ENCODE data around the gene RPL3.

RPL3 gene

DNA sequence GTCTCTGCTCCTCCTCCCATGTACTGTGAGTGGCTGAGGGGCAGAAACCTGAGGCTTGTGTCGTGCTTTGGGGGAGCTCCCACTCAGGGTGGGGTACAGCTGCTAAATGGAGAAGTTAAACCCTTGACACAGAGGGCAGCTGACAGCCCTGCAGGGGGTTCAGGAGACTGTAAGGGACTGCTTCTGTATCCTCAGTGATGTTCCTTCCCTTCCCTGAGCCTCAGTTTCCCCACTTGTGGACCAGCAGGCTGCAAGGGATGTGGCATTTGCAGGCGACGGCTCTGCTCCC lies 46.0 kb upstream of the RPL3 start:
- Histone ChIP-seq H3K23ac (ENCODE audit: low read length) (no peak overlapping the region), H3K27ac (ENCODE audit: low read depth, low read length) (no peak overlapping the region), H3K36me3 (ENCODE audit: control insufficient read depth in 1 of 2, insufficient read depth in 2 of 2, low read length in 2 of 2) (no peaks in the 10 kb centered on the region), H2BK120ac (ENCODE audit: insufficient read depth, low read length, poor library complexity) (no peak overlapping the region), H4K12ac (ENCODE audit: low read depth, low read length) (no peak overlapping the region), H3K4ac (ENCODE audit: low read depth, low read length) (no peak overlapping the region), H3K4me2 (ENCODE audit: low read length) (no peak overlapping the region), H4K8ac (ENCODE audit: low read depth, low read length) (no peak overlapping the region), H3K79me2 (ENCODE audit: control insufficient read depth, insufficient read depth, low read length, poor library complexity) (no peaks in the 10 kb centered on the region), H4K91ac (ENCODE audit: low read depth, low read length) (no peak overlapping the region), H3K18ac (ENCODE audit: low read length) (no peak overlapping the region), H2BK12ac (ENCODE audit: low read length) (no peak overlapping the region), H2AFZ (ENCODE audit: insufficient read depth, low read length, poor library complexity) (no peak overlapping the region), H3K4me1 (ENCODE audit: control insufficient read depth in 1 of 2, insufficient read depth in 2 of 2, low read length in 2 of 2) (peaks cover 29 to 34% of the 10 kb centered on the region in 2 experiments), H3K9me3 (ENCODE audit: insufficient read depth, low read depth, low read length) (peaks cover 2% of the 10 kb centered on the region), H3K27me3 (ENCODE audit: insufficient read depth, low read length) (no peaks in the 10 kb centered on the region), H3K9ac (ENCODE audit: low read length) (no peak overlapping the region), H3K14ac (ENCODE audit: low read length) (no peak overlapping the region), H3K4me3 (ENCODE audit: low read depth, low read length) (no peak overlapping the region), H3K79me1 (ENCODE audit: low read length) (peaks cover 8% of the 10 kb centered on the region), H2BK5ac (ENCODE audit: low read depth, low read length, poor library complexity) (no peak overlapping the region), H2AK5ac (ENCODE audit: low read length) (no peak overlapping the region)
- no CpG with 5 or more reads among the region's 3 CpGs for WGBS (ENCODE audit: extremely low coverage, insufficient coverage, insufficient read length)
- DNase-seq: no peak

DNA sequence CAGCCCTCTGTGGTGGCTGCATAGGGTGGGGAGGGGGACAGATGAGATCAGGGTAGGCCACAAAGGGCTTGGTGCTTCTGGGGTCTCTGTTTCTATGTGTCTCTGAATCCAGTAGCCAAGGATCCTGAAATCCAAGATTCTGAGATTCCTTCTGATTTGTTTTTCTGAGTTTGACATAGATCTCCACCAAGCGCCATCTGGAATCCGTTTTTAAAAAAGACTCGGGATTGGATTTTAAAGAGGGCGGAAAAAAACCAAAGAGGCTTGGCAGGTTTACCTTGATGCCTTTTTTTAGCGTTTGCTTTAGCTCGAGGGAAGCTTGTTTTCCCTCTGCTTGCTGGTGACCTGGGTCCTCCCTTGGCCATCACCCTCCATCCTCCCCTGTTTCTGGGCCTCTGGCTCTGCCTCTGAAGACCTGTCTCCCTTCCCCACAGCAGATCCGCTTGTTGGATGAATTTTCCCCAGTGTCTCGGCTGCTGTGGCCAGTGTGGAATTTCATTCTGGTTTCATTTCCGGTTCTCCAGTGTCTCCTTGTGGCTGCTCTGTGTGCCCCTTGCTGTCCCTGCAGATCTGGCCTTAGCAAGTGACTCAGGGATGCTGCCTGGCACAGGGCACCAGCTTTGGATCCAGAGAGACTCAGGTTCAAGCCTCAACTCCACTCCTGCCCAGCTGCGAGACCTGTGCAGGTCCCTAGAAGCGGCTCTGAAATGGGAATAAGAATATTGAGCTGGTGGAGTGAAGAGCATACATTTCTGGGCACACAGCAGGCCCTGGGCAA lies 45.5 kb upstream of the RPL3 start:
- Histone ChIP-seq H3K23ac (ENCODE audit: low read length) (no peak overlapping the region), H3K4ac (ENCODE audit: low read depth, low read length) (no peak overlapping the region), H3K27me3 (ENCODE audit: insufficient read depth, low read length) (no peaks in the 10 kb centered on the region), H3K4me2 (ENCODE audit: low read length) (no peak overlapping the region), H3K14ac (ENCODE audit: low read length) (no peak overlapping the region), H2BK12ac (ENCODE audit: low read length) (no peak overlapping the region), H2AFZ (ENCODE audit: insufficient read depth, low read length, poor library complexity) (no peak overlapping the region), H2AK5ac (ENCODE audit: low read length) (no peak overlapping the region), H4K8ac (ENCODE audit: low read depth, low read length) (no peak overlapping the region), H3K9me3 (ENCODE audit: insufficient read depth, low read depth, low read length) (peaks cover 2% of the 10 kb centered on the region), H3K4me3 (ENCODE audit: low read depth, low read length) (no peak overlapping the region), H3K27ac (ENCODE audit: low read depth, low read length) (no peak overlapping the region), H3K79me2 (ENCODE audit: control insufficient read depth, insufficient read depth, low read length, poor library complexity) (no peaks in the 10 kb centered on the region), H3K4me1 (ENCODE audit: control insufficient read depth in 1 of 2, insufficient read depth in 2 of 2, low read length in 2 of 2) (peaks cover 31 to 36% of the 10 kb centered on the region in 2 experiments), H2BK5ac (ENCODE audit: low read depth, low read length, poor library complexity) (no peak overlapping the region), H4K91ac (ENCODE audit: low read depth, low read length) (no peak overlapping the region), H3K36me3 (ENCODE audit: control insufficient read depth in 1 of 2, insufficient read depth in 2 of 2, low read length in 2 of 2) (no peaks in the 10 kb centered on the region), H3K9ac (ENCODE audit: low read length) (no peak overlapping the region), H2BK120ac (ENCODE audit: insufficient read depth, low read length, poor library complexity) (no peak overlapping the region), H4K12ac (ENCODE audit: low read depth, low read length) (no peak overlapping the region), H3K79me1 (ENCODE audit: low read length) (peaks cover 8% of the 10 kb centered on the region), H3K18ac (ENCODE audit: low read length) (no peak overlapping the region)
- DNase-seq: no peak
- WGBS (ENCODE audit: extremely low coverage, insufficient coverage, insufficient read length): no CpG with 5 or more reads among the region's 11 CpGs

DNA sequence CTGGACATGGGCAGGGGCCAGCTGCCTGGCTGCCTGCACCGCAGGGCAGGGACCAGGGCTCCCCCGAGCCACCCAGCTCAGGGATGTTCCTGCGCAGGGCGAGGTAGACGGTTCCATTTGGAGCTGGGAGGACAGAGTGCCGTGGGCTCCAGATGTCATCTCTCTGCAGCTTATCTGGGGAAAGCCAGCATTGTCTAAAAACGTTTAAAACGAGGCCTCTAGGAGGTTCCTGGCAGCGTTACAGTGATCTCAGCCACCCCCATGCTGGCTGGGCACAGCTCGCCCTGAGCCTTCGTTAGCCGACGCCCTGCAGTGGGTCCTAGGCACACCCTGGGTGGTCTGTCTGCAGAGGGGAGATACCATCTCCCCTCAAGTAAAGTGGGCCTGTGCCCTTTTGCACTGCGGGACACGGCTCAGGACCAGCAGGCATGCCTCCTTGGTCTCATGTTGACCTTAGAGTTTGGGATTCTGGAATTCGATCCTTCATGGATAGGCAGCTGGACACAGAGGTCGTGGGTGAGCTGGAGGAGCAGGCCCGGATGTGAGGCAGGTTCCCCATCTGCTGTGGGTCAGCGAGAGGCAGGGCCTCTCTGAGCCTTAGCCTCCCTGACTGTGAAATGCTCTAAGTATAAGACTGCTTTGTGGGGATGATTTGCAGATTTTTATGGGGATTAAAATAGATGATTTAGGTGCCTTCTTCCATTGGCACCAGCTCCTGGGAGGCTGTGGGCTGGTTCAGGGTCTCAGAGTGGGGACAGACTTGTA lies 44.5 kb upstream of the RPL3 start:
- H2BK5ac ChIP-seq (ENCODE audit: low read depth, low read length, poor library complexity): no peak overlapping the region
- H2BK120ac ChIP-seq (ENCODE audit: insufficient read depth, low read length, poor library complexity): peak overlapping the region; percentile 9
- H3K36me3 ChIP-seq (ENCODE audit: control insufficient read depth in 1 of 2, insufficient read depth in 2 of 2, low read length in 2 of 2): no peaks in the 10 kb centered on the region
- H2AFZ ChIP-seq (ENCODE audit: insufficient read depth, low read length, poor library complexity): no peak overlapping the region
- peak; percentile 95 for DNase-seq
- H3K9me3 ChIP-seq (ENCODE audit: insufficient read depth, low read depth, low read length): peaks cover 2% of the 10 kb centered on the region
- peak overlapping the region; percentile 18 for H3K18ac ChIP-seq (ENCODE audit: low read length)
- no peak overlapping the region for H4K12ac ChIP-seq (ENCODE audit: low read depth, low read length)
- peaks cover 31 to 36% of the 10 kb centered on the region in 2 experiments for H3K4me1 ChIP-seq (ENCODE audit: control insufficient read depth in 1 of 2, insufficient read depth in 2 of 2, low read length in 2 of 2)
- peaks cover 8% of the 10 kb centered on the region for H3K79me1 ChIP-seq (ENCODE audit: low read length)
- H3K27ac ChIP-seq (ENCODE audit: low read depth, low read length): no peak overlapping the region
- no peaks in the 10 kb centered on the region for H3K27me3 ChIP-seq (ENCODE audit: insufficient read depth, low read length)
- no peak overlapping the region for H2AK5ac ChIP-seq (ENCODE audit: low read length)
- no peak overlapping the region for H3K23ac ChIP-seq (ENCODE audit: low read length)
- WGBS (ENCODE audit: extremely low coverage, insufficient coverage, insufficient read length): no CpG with 5 or more reads among the region's 19 CpGs
- H3K4me2 ChIP-seq (ENCODE audit: low read length): no peak overlapping the region
- H4K91ac ChIP-seq (ENCODE audit: low read depth, low read length): peak overlapping the region; percentile 11
- no peaks in the 10 kb centered on the region for H3K79me2 ChIP-seq (ENCODE audit: control insufficient read depth, insufficient read depth, low read length, poor library complexity)
- peak overlapping the region; percentile 24 for H3K14ac ChIP-seq (ENCODE audit: low read length)
- H3K9ac ChIP-seq (ENCODE audit: low read length): no peak overlapping the region
- H3K4ac ChIP-seq (ENCODE audit: low read depth, low read length): no peak overlapping the region
- H3K4me3 ChIP-seq (ENCODE audit: low read depth, low read length): no peak overlapping the region
- H4K8ac ChIP-seq (ENCODE audit: low read depth, low read length): no peak overlapping the region
- no peak overlapping the region for H2BK12ac ChIP-seq (ENCODE audit: low read length)

DNA sequence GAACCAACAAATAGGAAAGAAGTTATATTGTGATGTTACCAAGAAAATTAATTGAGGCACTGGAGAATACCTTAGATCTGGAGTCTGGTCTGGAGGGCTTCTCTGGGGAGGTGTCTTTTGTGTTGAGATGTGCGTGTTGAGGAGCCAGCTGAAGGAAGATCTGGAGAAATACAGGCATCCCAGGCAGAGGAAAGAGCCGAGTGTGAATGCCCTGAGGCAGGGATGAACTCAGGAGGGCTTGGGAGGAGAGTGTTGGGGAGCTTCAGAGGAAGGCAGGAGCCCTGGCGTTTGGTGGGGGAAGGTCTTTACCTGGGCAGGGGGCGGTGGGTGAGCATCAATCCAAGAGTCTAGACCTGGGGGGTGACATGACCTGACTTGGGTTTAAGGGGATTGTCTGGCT lies 43.5 kb upstream of the RPL3 start:
- no peaks in the 10 kb centered on the region for H3K27me3 ChIP-seq (ENCODE audit: insufficient read depth, low read length)
- H2BK5ac ChIP-seq (ENCODE audit: low read depth, low read length, poor library complexity): no peak overlapping the region
- H3K9me3 ChIP-seq (ENCODE audit: insufficient read depth, low read depth, low read length): peaks cover 2% of the 10 kb centered on the region
- no peak overlapping the region for H3K9ac ChIP-seq (ENCODE audit: low read length)
- H4K8ac ChIP-seq (ENCODE audit: low read depth, low read length): no peak overlapping the region
- H3K4ac ChIP-seq (ENCODE audit: low read depth, low read length): no peak overlapping the region
- peak in 1 of 2 donors; percentile 14 for DNase-seq
- H3K4me2 ChIP-seq (ENCODE audit: low read length): no peak overlapping the region
- no peak overlapping the region for H2AK5ac ChIP-seq (ENCODE audit: low read length)
- no peaks in the 10 kb centered on the region for H3K36me3 ChIP-seq (ENCODE audit: control insufficient read depth in 1 of 2, insufficient read depth in 2 of 2, low read length in 2 of 2)
- peaks cover 31 to 36% of the 10 kb centered on the region in 2 experiments for H3K4me1 ChIP-seq (ENCODE audit: control insufficient read depth in 1 of 2, insufficient read depth in 2 of 2, low read length in 2 of 2)
- H3K18ac ChIP-seq (ENCODE audit: low read length): no peak overlapping the region
- H3K23ac ChIP-seq (ENCODE audit: low read length): no peak overlapping the region
- WGBS (ENCODE audit: extremely low coverage, insufficient coverage, insufficient read length): no CpG with 5 or more reads among the region's 4 CpGs
- no peak overlapping the region for H3K27ac ChIP-seq (ENCODE audit: low read depth, low read length)
- H4K91ac ChIP-seq (ENCODE audit: low read depth, low read length): peak overlapping the region; percentile 11
- H3K14ac ChIP-seq (ENCODE audit: low read length): no peak overlapping the region
- no peak overlapping the region for H2BK120ac ChIP-seq (ENCODE audit: insufficient read depth, low read length, poor library complexity)
- no peaks in the 10 kb centered on the region for H3K79me2 ChIP-seq (ENCODE audit: control insufficient read depth, insufficient read depth, low read length, poor library complexity)
- H2AFZ ChIP-seq (ENCODE audit: insufficient read depth, low read length, poor library complexity): no peak overlapping the region
- no peak overlapping the region for H2BK12ac ChIP-seq (ENCODE audit: low read length)
- H4K12ac ChIP-seq (ENCODE audit: low read depth, low read length): no peak overlapping the region
- H3K79me1 ChIP-seq (ENCODE audit: low read length): peaks cover 8% of the 10 kb centered on the region
- no peak overlapping the region for H3K4me3 ChIP-seq (ENCODE audit: low read depth, low read length)

Data from trophoblast cell (in vitro differentiated cells and primary cell).